Measurements from ENCODE around the gene NCKAP5. TPM values are rescaled to one million over a fixed set of nuclear protein-coding genes. Genes with fewer than 3 reads are reported as not detected.

The NCKAP5 gene
- total and polyA plus RNA-seq, 2 donors (not counting 1 experiment from before 2014, with no cell fraction given): not detected

DNA sequence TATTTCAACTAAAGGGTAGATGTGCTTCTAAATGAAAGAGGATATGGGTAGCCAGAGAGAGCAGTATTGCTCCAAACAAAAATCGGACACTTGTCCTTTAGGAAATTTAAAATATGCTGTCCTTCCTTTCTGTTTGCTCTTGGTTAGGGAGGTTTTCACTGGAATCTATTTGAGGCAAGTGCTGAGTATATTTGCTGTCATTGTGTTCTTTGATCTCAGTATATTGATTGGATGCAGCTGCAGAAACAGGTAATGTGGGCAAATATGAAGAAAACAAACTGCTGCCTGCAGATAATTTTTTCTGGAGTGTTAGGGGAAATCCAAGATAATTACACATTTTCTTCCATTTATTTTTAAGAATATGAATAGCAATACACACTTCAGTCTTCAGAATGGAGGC lies 410.2 kb downstream of the NCKAP5 start:
- no peaks in the 10 kb centered on the region for H3K79me2 ChIP-seq (ENCODE audit: control insufficient read depth, insufficient read depth, low read length)
- Mint-ChIP-seq H3K27me3 (no peaks in the 10 kb centered on the region), H3K9me3 (ENCODE audit: insufficient read depth) (no peaks in the 10 kb centered on the region), H3K4me1 (no peaks in the 10 kb centered on the region), H3K4me3 (no peak overlapping the region), H3K27ac (no peak overlapping the region)
- no peak overlapping the region for H3K4me3 ChIP-seq (ENCODE audit: control extremely low read depth in 1 of 5, extremely low read depth in 1 of 5, insufficient read depth in 1 of 5, low read depth in 2 of 5, low read length in 4 of 5)
- no peaks in the 10 kb centered on the region for H3K27me3 ChIP-seq (replicated peaks in 1 of 4; ENCODE audit: control extremely low read depth in 1 of 4, control insufficient read depth in 3 of 4, insufficient read depth in 4 of 4, low read length in 3 of 4)
- no peak overlapping the region for H3K27ac ChIP-seq (ENCODE audit: low read length in 2 of 2)
- H3K4me1 ChIP-seq (ENCODE audit: control insufficient read depth in 2 of 2, insufficient read depth in 2 of 2, low read length in 2 of 2): no peaks in the 10 kb centered on the region
- POLR2A ChIA-PET: no interaction called here
- WGBS (ENCODE audit: insufficient coverage): 100% methylated on average over 1 of the region's 1 CpG
- no peaks in the 10 kb centered on the region for H3K36me3 ChIP-seq (replicated peaks in 1 of 2; ENCODE audit: control extremely low read depth in 1 of 2, control insufficient read depth in 1 of 2, extremely low read depth in 1 of 2, insufficient read depth in 2 of 2, low read length in 1 of 2)
- no peak overlapping the region for H3K9ac ChIP-seq (ENCODE audit: low read length)
- no peak for TF ChIP-seq EZH2 (IDR thresholded peaks at IDR 0.05; ENCODE audit: borderline replicate concordance, insufficient read depth, low read depth, low read length, poor library complexity, severe bottlenecking)
- TF ChIP-seq, protein P1, sequence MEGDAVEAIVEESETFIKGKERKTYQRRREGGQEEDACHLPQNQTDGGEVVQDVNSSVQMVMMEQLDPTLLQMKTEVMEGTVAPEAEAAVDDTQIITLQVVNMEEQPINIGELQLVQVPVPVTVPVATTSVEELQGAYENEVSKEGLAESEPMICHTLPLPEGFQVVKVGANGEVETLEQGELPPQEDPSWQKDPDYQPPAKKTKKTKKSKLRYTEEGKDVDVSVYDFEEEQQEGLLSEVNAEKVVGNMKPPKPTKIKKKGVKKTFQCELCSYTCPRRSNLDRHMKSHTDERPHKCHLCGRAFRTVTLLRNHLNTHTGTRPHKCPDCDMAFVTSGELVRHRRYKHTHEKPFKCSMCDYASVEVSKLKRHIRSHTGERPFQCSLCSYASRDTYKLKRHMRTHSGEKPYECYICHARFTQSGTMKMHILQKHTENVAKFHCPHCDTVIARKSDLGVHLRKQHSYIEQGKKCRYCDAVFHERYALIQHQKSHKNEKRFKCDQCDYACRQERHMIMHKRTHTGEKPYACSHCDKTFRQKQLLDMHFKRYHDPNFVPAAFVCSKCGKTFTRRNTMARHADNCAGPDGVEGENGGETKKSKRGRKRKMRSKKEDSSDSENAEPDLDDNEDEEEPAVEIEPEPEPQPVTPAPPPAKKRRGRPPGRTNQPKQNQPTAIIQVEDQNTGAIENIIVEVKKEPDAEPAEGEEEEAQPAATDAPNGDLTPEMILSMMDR (IDR thresholded peaks at IDR 0.05): no peak
- no peaks in the 10 kb centered on the region for H4K20me1 ChIP-seq (ENCODE audit: control insufficient read depth, insufficient read depth, low read length, poor library complexity, severe bottlenecking)
- no peak overlapping the region for H3K4me2 ChIP-seq (replicated peaks; ENCODE audit: low read depth, low read length, poor library complexity, severe bottlenecking)
- H2AFZ ChIP-seq (ENCODE audit: insufficient read depth, low read depth, low read length, poor library complexity, severe bottlenecking): no peak overlapping the region
- intact Hi-C loops (cut with micrococcal nuclease): no loop called here
- no peak for DNase-seq
- no peaks in the 10 kb centered on the region for H3K9me3 ChIP-seq (ENCODE audit: control extremely low read depth in 1 of 3, control insufficient read depth in 2 of 3, insufficient read depth in 1 of 3, low read length in 2 of 3)
- ATAC-seq (ENCODE audit: low read depth): no peak
- CTCF ChIA-PET: no interaction called here

DNA sequence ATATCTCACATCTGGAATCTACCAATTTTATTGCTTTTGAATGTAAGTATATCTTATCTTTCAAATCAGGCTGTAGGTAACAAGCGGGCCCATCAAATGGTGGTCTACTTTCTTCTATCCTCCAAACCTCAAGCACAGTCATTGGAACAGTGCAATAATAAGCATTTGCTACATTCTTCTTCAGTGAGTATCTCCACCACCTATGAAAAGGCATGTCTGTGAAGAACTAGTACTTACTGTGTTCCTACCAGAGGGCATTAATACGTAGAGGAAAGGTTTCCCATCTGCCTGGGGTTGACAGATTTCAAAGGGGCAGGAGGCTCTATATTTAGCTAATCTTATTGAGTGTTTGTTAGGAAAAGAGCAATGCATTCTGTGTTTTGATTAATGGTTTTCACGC lies 411.1 kb downstream of the NCKAP5 start:
- H3K27me3 ChIP-seq (replicated peaks in 1 of 4; ENCODE audit: control extremely low read depth in 1 of 4, control insufficient read depth in 3 of 4, insufficient read depth in 4 of 4, low read length in 3 of 4): no peaks in the 10 kb centered on the region
- no peaks in the 10 kb centered on the region for H3K36me3 ChIP-seq (replicated peaks in 1 of 2; ENCODE audit: control extremely low read depth in 1 of 2, control insufficient read depth in 1 of 2, extremely low read depth in 1 of 2, insufficient read depth in 2 of 2, low read length in 1 of 2)
- DNase-seq: no peak
- Mint-ChIP-seq H3K27ac (no peak overlapping the region), H3K4me1 (no peaks in the 10 kb centered on the region), H3K27me3 (no peaks in the 10 kb centered on the region), H3K4me3 (no peak overlapping the region), H3K9me3 (ENCODE audit: insufficient read depth) (no peaks in the 10 kb centered on the region)
- POLR2A ChIA-PET: no interaction called here
- H4K20me1 ChIP-seq (ENCODE audit: control insufficient read depth, insufficient read depth, low read length, poor library complexity, severe bottlenecking): no peaks in the 10 kb centered on the region
- no peak overlapping the region for H2AFZ ChIP-seq (ENCODE audit: insufficient read depth, low read depth, low read length, poor library complexity, severe bottlenecking)
- H3K4me2 ChIP-seq (replicated peaks; ENCODE audit: low read depth, low read length, poor library complexity, severe bottlenecking): no peak overlapping the region
- WGBS (ENCODE audit: insufficient coverage): 100% methylated on average over 1 of the region's 3 CpGs
- H3K4me1 ChIP-seq (ENCODE audit: control insufficient read depth in 2 of 2, insufficient read depth in 2 of 2, low read length in 2 of 2): no peaks in the 10 kb centered on the region
- intact Hi-C loops (cut with micrococcal nuclease): no loop called here
- no peak overlapping the region for H3K9ac ChIP-seq (ENCODE audit: low read length)
- ATAC-seq (ENCODE audit: low read depth): no peak
- no peaks in the 10 kb centered on the region for H3K79me2 ChIP-seq (ENCODE audit: control insufficient read depth, insufficient read depth, low read length)
- no peak overlapping the region for H3K4me3 ChIP-seq (ENCODE audit: control extremely low read depth in 1 of 5, extremely low read depth in 1 of 5, insufficient read depth in 1 of 5, low read depth in 2 of 5, low read length in 4 of 5)
- H3K9me3 ChIP-seq (ENCODE audit: control extremely low read depth in 1 of 3, control insufficient read depth in 2 of 3, insufficient read depth in 1 of 3, low read length in 2 of 3): no peaks in the 10 kb centered on the region
- TF ChIP-seq, protein P1 (IDR thresholded peaks at IDR 0.05): no peak
- no peak for TF ChIP-seq EZH2 (IDR thresholded peaks at IDR 0.05; ENCODE audit: borderline replicate concordance, insufficient read depth, low read depth, low read length, poor library complexity, severe bottlenecking)
- CTCF ChIA-PET: no interaction called here
- no peak overlapping the region for H3K27ac ChIP-seq (ENCODE audit: low read length in 2 of 2)
